Transverse colon (tissue), 4 donors: ENCODE data around the gene KLF15. TPM values are rescaled to one million over a fixed set of nuclear protein-coding genes. Genes with fewer than 3 reads are reported as not detected.

ENCODE experiments used
- DNase-seq: peaks from one replicate; pipeline ENCODE4 v3.0.0-alpha.2; 2019
- H3K27ac ChIP-seq, 4 donors: fragments of 200-600 bp; sonication (generic); 2 replicates each; pipeline ENCODE4 v1.5.1; 2016 to 2018; ENCODE audit warnings: inconsistent platforms in 4 of 4
- H3K27me3 ChIP-seq: fragments of 200-600 bp; sonication (generic); 2 replicates; pipeline ENCODE4 v1.5.1; 2017; ENCODE audit warnings: inconsistent platforms
- H3K36me3 ChIP-seq, 4 donors: fragments of 200-600 bp; sonication (generic); 2 replicates each; pipeline ENCODE4 v1.5.1; 2017 to 2019; ENCODE audit warnings: inconsistent platforms in 4 of 4
- H3K4me1 ChIP-seq, 4 donors: fragments of 200-600 bp; sonication (generic); 2 replicates each; pipeline ENCODE4 v1.5.1; 2017 to 2020; ENCODE audit warnings: inconsistent platforms in 4 of 4
- H3K4me3 ChIP-seq, 4 donors: fragments of 200-600 bp; sonication (generic); 1 replicate in 1 of 4; 2 replicates in 3 of 4; pipeline versions ENCODE4 v1.5.1 to v1.6.1; 2017 to 2019; ENCODE audit warnings: inconsistent platforms in 4 of 4
- H3K9me3 ChIP-seq, 2 donors: fragments of 200-600 bp; sonication (generic); 2 replicates each; pipeline ENCODE4 v1.5.1; 2017 to 2019; ENCODE audit warnings: inconsistent platforms in 2 of 2
- EP300 ChIP-seq: sonication (generic); formaldehyde crosslinking; IDR thresholded peaks from one replicate; pipeline ENCODE4 v1.6.1; 2017; ENCODE audit warnings: antibody characterized with exemption, low read depth
- POLR2A ChIP-seq: fragments of 450-650 bp; IDR thresholded peaks from one replicate; pipeline ENCODE4 v1.6.1; 2016; ENCODE audit warnings: antibody characterized with exemption, mild to moderate bottlenecking, moderate library complexity
- POLR2AphosphoS5 ChIP-seq, 3 donors: sonication (generic); formaldehyde crosslinking; IDR thresholded peaks; one replicate each; pipeline ENCODE4 v1.6.1; 2016; ENCODE audit warnings: antibody characterized with exemption in 3 of 3
- WGBS, 2 donors: methylation state at CpG; one replicate each; pipeline ENCODE4 v1.1.5; 2018; ENCODE audit warnings: low coverage in 1 of 2; 5-methylcytosine and 5-hydroxymethylcytosine counted together
- in situ Hi-C, 4 donors: fragments of 200-750 bp; cut with MboI; loops; one replicate each; pipeline versions ENCODE4 v1.15.0 to v1.15.1; 2017; ENCODE audit warnings: low sequenced_read_pairs in 3 of 4, low pct_ligation_motif_present in 1 of 4, low pct_unique_long_range_greater_than_20kb in 1 of 4
- intact Hi-C: fragments of 100-400 bp; cut with DNase I; formaldehyde crosslinking; loops from one replicate; pipeline ENCODE4 v1.15.1; 2023; ENCODE audit warnings: low total_unique reads
- total RNA-seq, 4 donors: library from RNA; depleted of rRNA; stranded (reverse); fragments of >200 nt; gene quantifications; one replicate each; pipeline ENCODE4 v1.1.0, GENCODE V29; 2016
- TF ChIP-seq, protein P1 (sequence below), 5 experiments: fragments of 200-600 bp in 3 of 5; fragments of 450-650 bp in 2 of 5; sonication (generic) in 3 of 5; IDR thresholded peaks; 1 replicate in 2 of 5; 2 replicates in 3 of 5; pipeline ENCODE4 v1.5.1; 2016 to 2017; ENCODE audit warnings: antibody characterized with exemption in 5 of 5, inconsistent platforms in 3 of 5, mild to moderate bottlenecking in 2 of 5, moderate library complexity in 1 of 5

Gene KLF15
- total RNA-seq, 4 donors from 2014 or later, result 4.0 to 19.5 (median 8.4) TPM

DNA sequence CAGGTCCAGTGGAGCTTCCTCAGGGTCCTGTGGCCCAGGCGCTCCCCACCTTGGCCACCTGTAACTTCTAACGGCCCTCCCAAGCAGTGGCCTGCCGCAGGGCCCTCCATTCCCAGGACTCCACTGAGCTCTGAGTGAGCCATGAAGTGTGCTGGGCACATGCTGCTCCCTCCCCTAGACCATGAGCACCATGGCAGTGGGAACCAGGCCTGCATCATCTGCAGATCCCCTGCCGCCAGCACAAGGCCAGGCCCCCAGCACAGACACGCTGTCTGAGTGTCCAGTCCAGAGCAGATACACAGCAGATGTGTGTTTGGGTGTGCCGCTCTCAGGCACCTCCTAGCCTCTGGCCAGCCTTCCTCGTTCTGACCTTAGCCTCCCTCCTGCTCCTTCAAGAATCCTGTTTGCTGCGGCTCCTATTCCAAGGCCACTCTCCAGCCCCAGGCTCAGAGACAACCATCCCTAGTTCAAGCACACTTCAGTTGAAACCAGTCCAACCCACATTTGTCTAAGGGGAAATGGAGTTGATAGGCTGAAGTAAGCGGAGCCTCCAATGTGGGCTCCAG lies 7.0 kb upstream of the KLF15 start:
- Histone ChIP-seq H3K4me1 (no peaks in the 10 kb centered on the region), H3K4me3 (no peak overlapping the region), H3K9me3 (no peaks in the 10 kb centered on the region), H3K36me3 (no peaks in the 10 kb centered on the region), H3K27me3 (peaks cover 22% of the 10 kb centered on the region), H3K27ac (no peak overlapping the region)
- peak; percentile 3 for DNase-seq
- WGBS, 2 donors, result 83 to 84% methylated on average over 2 to 9 of the region's 9 CpGs
- TF ChIP-seq POLR2A (no peak), EP300 (no peak), POLR2AphosphoS5 (IDR thresholded peaks at IDR 0.05) (no peak)
- TF ChIP-seq, protein P1, sequence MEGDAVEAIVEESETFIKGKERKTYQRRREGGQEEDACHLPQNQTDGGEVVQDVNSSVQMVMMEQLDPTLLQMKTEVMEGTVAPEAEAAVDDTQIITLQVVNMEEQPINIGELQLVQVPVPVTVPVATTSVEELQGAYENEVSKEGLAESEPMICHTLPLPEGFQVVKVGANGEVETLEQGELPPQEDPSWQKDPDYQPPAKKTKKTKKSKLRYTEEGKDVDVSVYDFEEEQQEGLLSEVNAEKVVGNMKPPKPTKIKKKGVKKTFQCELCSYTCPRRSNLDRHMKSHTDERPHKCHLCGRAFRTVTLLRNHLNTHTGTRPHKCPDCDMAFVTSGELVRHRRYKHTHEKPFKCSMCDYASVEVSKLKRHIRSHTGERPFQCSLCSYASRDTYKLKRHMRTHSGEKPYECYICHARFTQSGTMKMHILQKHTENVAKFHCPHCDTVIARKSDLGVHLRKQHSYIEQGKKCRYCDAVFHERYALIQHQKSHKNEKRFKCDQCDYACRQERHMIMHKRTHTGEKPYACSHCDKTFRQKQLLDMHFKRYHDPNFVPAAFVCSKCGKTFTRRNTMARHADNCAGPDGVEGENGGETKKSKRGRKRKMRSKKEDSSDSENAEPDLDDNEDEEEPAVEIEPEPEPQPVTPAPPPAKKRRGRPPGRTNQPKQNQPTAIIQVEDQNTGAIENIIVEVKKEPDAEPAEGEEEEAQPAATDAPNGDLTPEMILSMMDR (IDR thresholded peaks at IDR 0.05), result no peak
- intact Hi-C loops (no loop called here), in situ Hi-C loops (no loop called here)

DNA sequence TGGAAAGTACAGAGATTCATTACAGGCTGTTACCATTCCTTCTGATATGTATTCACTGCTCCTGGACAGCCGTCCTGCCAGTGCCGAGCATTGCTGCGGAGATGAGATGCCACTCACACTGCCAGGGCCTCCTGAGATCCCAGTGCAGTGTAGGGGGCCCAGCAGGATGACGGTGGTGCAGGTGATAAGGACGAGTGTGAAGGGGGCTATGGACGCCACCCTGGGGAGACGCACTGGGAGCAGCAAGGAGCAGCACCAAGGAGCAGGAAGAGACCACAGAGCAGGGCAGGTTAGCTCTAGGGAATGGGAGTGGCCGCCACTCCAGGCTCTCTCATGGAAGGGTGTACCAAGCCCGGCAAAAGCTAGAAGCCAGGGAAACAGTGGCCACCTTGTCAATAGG lies 4.0 kb upstream of the KLF15 start:
- in situ Hi-C loops, result no loop called here
- peaks cover 0 to 16% (median 12%) of the 10 kb centered on the region in 4 donors for H3K4me1 ChIP-seq
- H3K4me3 ChIP-seq, result no peak overlapping the region
- peak; percentile 1 for DNase-seq
- TF ChIP-seq, protein P1 (IDR thresholded peaks at IDR 0.05), result no peak
- TF ChIP-seq POLR2AphosphoS5 (IDR thresholded peaks at IDR 0.05), result no peak
- no peak for TF ChIP-seq POLR2A
- no peak for TF ChIP-seq EP300
- intact Hi-C loops, result no loop called here
- no peaks in the 10 kb centered on the region for H3K9me3 ChIP-seq
- H3K36me3 ChIP-seq, result no peaks in the 10 kb centered on the region
- H3K27me3 ChIP-seq, result peaks cover 47% of the 10 kb centered on the region
- H3K27ac ChIP-seq, result no peak overlapping the region
- WGBS, 2 donors, result 70 to 87% methylated on average over 9 of the region's 9 CpGs

DNA sequence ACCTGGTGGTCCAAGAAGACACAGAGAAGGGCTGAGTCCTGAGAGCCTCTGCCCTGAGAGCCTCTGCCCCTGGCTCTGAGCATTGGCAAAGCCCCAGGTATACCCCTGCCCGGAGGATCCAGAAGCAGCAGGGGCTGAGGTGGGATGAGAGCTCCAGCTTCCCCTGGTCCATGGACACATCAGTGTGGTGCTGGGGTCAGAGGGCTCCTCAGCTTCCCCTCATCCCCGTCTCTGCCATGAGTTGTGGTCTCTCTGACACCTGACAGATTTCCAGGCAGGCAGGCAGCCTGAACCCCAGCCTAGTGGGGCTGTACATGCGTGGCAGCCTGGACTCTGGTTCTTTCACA lies 3.5 kb upstream of the KLF15 start:
- H3K27ac ChIP-seq, result no peak overlapping the region
- H3K36me3 ChIP-seq, result no peaks in the 10 kb centered on the region
- peak; percentile 3 for DNase-seq
- H3K9me3 ChIP-seq, result no peaks in the 10 kb centered on the region
- H3K27me3 ChIP-seq, result peaks cover 53% of the 10 kb centered on the region
- in situ Hi-C loops (no loop called here), intact Hi-C loops (no loop called here)
- H3K4me1 ChIP-seq, result peaks cover 0 to 19% (median 14%) of the 10 kb centered on the region in 4 donors
- 83% methylated on average over 3 of the region's 3 CpGs; no CpG with 5 or more reads in 1 of the 2 donors for WGBS, 2 donors
- no peak overlapping the region for H3K4me3 ChIP-seq
- TF ChIP-seq POLR2A, result no peak
- TF ChIP-seq, protein P1 (IDR thresholded peaks at IDR 0.05), result no peak
- no peak for TF ChIP-seq POLR2AphosphoS5 (IDR thresholded peaks at IDR 0.05)

DNA sequence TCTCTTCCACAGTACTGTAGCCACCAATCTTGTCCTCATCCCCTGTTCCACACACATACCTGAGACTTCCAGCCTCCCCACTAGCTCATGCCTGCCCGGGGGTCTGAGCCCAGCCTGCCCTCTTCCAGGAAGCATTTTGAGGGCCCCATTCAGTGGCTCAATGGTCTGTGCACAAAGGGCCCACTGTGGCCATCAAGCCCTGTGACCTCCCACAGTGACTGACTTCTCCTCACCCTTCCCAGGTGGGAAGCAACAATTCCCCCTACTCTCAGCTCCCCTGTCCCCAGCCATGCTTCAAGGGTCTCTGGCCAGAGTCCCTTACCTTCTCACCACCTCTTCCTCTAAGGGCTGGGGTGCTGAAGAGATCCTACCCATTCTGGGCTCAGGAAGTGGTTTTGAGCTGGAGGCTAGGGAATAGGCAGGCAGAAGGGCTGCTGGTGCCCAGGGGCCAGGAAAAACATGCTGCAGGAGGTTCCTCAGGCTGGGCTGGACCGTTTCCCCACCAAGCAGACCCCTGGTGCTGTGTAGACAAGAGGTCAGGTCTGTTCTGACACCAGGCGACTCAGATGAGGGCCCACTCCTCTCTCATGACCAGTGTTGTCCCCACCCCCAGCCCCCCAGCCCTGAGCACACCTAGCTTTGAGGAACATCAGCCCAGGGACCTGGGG lies 3.0 kb upstream of the KLF15 start:
- in situ Hi-C loops, result no loop called here
- 54% methylated on average over 2 of the region's 3 CpGs; no CpG with 5 or more reads in 1 of the 2 donors for WGBS, 2 donors
- Histone ChIP-seq H3K27ac (no peak overlapping the region), H3K27me3 (peaks cover 58% of the 10 kb centered on the region), H3K9me3 (no peaks in the 10 kb centered on the region), H3K4me3 (no peak overlapping the region), H3K4me1 (peaks cover 0 to 21% (median 17%) of the 10 kb centered on the region in 4 donors), H3K36me3 (no peaks in the 10 kb centered on the region)
- TF ChIP-seq POLR2A, result no peak
- TF ChIP-seq EP300, result no peak
- no peak for TF ChIP-seq POLR2AphosphoS5 (IDR thresholded peaks at IDR 0.05)
- TF ChIP-seq, protein P1 (IDR thresholded peaks at IDR 0.05), result no peak
- DNase-seq, result peak; percentile 3
- intact Hi-C loops, result no loop called here
